ENCODE data around the gene GSS. TPM values are rescaled to one million over a fixed set of nuclear protein-coding genes. Genes with fewer than 3 reads are reported as not detected.

Gene GSS
- total and polyA plus RNA-seq, 2 of the 8 experiments (the other 6 are each of a cell fraction or from before 2014, with no cell fraction given), result 34.6 to 43.2 TPM

- Histone ChIP-seq H2BK12ac (ENCODE audit: low read depth, low read length) (no peak overlapping the region), H3K4me3 (ENCODE audit: extremely low read depth in 1 of 4, insufficient read depth in 2 of 4, low read depth in 3 of 4, low read length in 4 of 4) (no peak overlapping the region), H3K56ac (replicated peaks; ENCODE audit: insufficient read length, low read depth, low read length) (no peak overlapping the region), H3K23ac (ENCODE audit: insufficient read length) (no peak overlapping the region), H4K91ac (replicated peaks; ENCODE audit: insufficient read length, low read length) (no peak overlapping the region), H4K20me1 (replicated peaks in 1 of 2; ENCODE audit: control insufficient read depth in 1 of 2, insufficient read depth in 2 of 2, low read length in 2 of 2) (peaks cover 0 to 3% of the 10 kb centered on the region in 2 experiments), H4K5ac (ENCODE audit: insufficient read length, low read depth, low read length) (no peak overlapping the region), H3K4me2 (ENCODE audit: insufficient read depth in 1 of 2, low read depth in 2 of 2, low read length in 2 of 2) (no peak overlapping the region), H2BK5ac (ENCODE audit: low read depth, low read length) (no peak overlapping the region), H3K79me1 (ENCODE audit: low read depth, low read length) (no peaks in the 10 kb centered on the region), H3K27me3 (replicated peaks in 1 of 4; ENCODE audit: control insufficient read depth in 3 of 4, extremely low read depth in 1 of 4, insufficient read depth in 3 of 4, low read length in 3 of 4) (no peaks in the 10 kb centered on the region), H2BK20ac (ENCODE audit: low read length) (no peak overlapping the region), H4K8ac (ENCODE audit: extremely low read depth, insufficient read depth, low read length) (no peak overlapping the region), H3K14ac (ENCODE audit: insufficient read length) (no peak overlapping the region), H3K27ac (ENCODE audit: low read depth, low read length) (no peak overlapping the region), H3K79me2 (ENCODE audit: control insufficient read depth in 1 of 2, insufficient read depth in 2 of 2, low read length in 2 of 2) (no peaks in the 10 kb centered on the region), H2BK120ac (replicated peaks; ENCODE audit: low read depth, low read length) (no peak overlapping the region), H2AFZ (ENCODE audit: low read length) (no peak overlapping the region), H3K9me3 (ENCODE audit: insufficient read depth in 2 of 2, low read depth in 1 of 2, low read length in 1 of 2) (no peaks in the 10 kb centered on the region), H3K4me1 (replicated peaks in 1 of 4; ENCODE audit: control insufficient read depth in 3 of 4, insufficient read depth in 4 of 4, low read length in 3 of 4) (no peaks in the 10 kb centered on the region), H3K36me3 (ENCODE audit: control insufficient read depth in 2 of 4, insufficient read depth in 4 of 4, low read length in 3 of 4) (peaks cover 2 to 16% (median 8%) of the 10 kb centered on the region in 4 experiments; a peak in 5 of 8 replicates), H3K23me2 (ENCODE audit: low read depth, low read length) (no peaks in the 10 kb centered on the region), H3K9ac (replicated peaks in 1 of 4; ENCODE audit: extremely low read depth in 1 of 4, low read depth in 3 of 4, low read length in 3 of 4) (no peak overlapping the region), H2BK15ac (ENCODE audit: low read length) (no peak overlapping the region), H3K18ac (ENCODE audit: extremely low read depth, low read length) (no peak overlapping the region), H2AK5ac (ENCODE audit: low read depth, low read length) (no peak overlapping the region), H3K4ac (replicated peaks; ENCODE audit: insufficient read length, low read depth, low read length) (no peak overlapping the region)
- POLR2A ChIA-PET (ENCODE audit: partially characterized antibody), result interaction anchor here (0.7 kb wide), 1 partner anchor 12 kb away, joined by 3 read pairs; no protein-coding TSS in a partner anchor
- FAIRE-seq (no peak), DNase-seq (ENCODE audit: low read depth in 1 of 2, low spot score in 2 of 2) (no peak)
- 85% methylated on average over 7 of the region's 7 CpGs; no CpG with 5 or more reads in 1 of the 2 experiments for WGBS, 2 experiments (ENCODE audit: extremely low coverage in 1 of 2, insufficient coverage in 1 of 2, insufficient read length in 1 of 2, insufficient replicate concordance in 2 of 2, low coverage in 1 of 2, low lambda C conversion rate in 2 of 2, missing lambda C conversion rate in 1 of 2)
- CTCF ChIA-PET (ENCODE audit: partially characterized antibody), result interaction anchor here (1.0 to 2.4 kb wide), 3 partner anchors 11 to 71 kb away, joined by 3 to 7 read pairs (median 5); partner anchors contain the start of genes GSS and MYH7B
- TF ChIP-seq, protein P1, sequence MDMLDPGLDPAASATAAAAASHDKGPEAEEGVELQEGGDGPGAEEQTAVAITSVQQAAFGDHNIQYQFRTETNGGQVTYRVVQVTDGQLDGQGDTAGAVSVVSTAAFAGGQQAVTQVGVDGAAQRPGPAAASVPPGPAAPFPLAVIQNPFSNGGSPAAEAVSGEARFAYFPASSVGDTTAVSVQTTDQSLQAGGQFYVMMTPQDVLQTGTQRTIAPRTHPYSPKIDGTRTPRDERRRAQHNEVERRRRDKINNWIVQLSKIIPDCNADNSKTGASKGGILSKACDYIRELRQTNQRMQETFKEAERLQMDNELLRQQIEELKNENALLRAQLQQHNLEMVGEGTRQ (IDR thresholded peaks at IDR 0.05; ENCODE audit: low read length), result no peak
- no peak for TF ChIP-seq CHD2 (IDR thresholded peaks at IDR 0.05; ENCODE audit: low read length)
- no peak for TF ChIP-seq POLR2AphosphoS5 (IDR thresholded peaks at IDR 0.05; ENCODE audit: low read depth, low read length)
- no peak for TF ChIP-seq ZNF274 (IDR thresholded peaks at IDR 0.05; ENCODE audit: borderline replicate concordance, extremely low read depth, low read length)
- no peak for TF ChIP-seq TAF1 (IDR thresholded peaks at IDR 0.05; ENCODE audit: low read depth, low read length)
- TF ChIP-seq TCF12 (IDR thresholded peaks at IDR 0.05; ENCODE audit: low read depth, low read length), result no peak
- TF ChIP-seq SRF (IDR thresholded peaks at IDR 0.05; ENCODE audit: low read depth, low read length), result no peak
- TF ChIP-seq CBX8 (IDR thresholded peaks at IDR 0.05; ENCODE audit: borderline replicate concordance, low read depth, low read length), result no peak
Observed at GRCh38 chr20:34945315-34946077, 10.1 kb downstream of the GSS start.

All from H1 (cell line).